GM12873 (cell line): Measurements from ENCODE around the gene NCK2.

Source experiments
- TF ChIP-seq, protein P1 (sequence below): IDR thresholded peaks from 2 replicates; pipeline ENCODE4 v1.5.1; 2012; ENCODE audit warnings: low read depth, mild to moderate bottlenecking, moderate library complexity, low read length, control low read depth; ENCODE audit not compliant: insufficient read depth; ENCODE audit errors: missing control alignments

Gene NCK2

DNA sequence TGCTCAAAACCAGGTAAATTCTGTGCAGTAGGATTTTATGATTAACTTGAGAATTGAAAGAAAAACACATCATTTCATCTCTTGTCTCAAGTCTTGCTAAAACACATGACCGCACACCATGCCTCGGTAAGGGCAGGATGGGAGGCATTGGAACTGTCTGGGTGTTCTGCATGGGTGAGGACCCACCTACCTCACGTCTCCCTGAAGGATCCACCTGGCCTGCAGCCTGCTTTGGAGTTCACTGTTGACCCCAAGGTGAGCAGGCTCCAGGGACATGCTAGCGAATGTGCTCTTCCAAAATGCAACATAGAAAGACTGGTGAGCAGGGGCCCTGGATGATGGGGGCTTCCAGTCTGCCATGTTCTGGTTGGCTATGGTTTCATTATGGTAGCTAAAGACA, 131.5 kb downstream of the NCK2 start:
- TF ChIP-seq, protein P1, sequence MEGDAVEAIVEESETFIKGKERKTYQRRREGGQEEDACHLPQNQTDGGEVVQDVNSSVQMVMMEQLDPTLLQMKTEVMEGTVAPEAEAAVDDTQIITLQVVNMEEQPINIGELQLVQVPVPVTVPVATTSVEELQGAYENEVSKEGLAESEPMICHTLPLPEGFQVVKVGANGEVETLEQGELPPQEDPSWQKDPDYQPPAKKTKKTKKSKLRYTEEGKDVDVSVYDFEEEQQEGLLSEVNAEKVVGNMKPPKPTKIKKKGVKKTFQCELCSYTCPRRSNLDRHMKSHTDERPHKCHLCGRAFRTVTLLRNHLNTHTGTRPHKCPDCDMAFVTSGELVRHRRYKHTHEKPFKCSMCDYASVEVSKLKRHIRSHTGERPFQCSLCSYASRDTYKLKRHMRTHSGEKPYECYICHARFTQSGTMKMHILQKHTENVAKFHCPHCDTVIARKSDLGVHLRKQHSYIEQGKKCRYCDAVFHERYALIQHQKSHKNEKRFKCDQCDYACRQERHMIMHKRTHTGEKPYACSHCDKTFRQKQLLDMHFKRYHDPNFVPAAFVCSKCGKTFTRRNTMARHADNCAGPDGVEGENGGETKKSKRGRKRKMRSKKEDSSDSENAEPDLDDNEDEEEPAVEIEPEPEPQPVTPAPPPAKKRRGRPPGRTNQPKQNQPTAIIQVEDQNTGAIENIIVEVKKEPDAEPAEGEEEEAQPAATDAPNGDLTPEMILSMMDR, result no peak

DNA sequence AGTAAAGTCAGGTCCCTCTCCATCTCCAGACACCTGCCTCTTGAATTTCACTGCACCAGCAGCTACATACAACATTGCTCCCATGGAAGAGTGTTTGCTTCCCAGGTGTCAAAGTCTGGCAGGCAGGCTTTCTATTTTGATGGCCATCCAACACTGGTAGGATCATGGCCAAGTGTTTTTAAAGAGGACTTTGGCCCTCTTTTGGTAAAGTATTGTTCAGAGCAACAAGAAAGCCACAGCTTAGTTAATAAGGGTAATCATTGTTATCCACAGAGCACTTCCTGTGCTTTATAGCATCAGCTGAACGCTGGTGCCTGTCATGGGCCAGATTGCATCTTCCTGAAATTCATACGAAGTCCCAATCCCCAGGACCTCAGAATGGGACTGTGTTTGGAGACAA, 133.2 kb downstream of the NCK2 start:
- TF ChIP-seq, protein P1, result no peak

DNA sequence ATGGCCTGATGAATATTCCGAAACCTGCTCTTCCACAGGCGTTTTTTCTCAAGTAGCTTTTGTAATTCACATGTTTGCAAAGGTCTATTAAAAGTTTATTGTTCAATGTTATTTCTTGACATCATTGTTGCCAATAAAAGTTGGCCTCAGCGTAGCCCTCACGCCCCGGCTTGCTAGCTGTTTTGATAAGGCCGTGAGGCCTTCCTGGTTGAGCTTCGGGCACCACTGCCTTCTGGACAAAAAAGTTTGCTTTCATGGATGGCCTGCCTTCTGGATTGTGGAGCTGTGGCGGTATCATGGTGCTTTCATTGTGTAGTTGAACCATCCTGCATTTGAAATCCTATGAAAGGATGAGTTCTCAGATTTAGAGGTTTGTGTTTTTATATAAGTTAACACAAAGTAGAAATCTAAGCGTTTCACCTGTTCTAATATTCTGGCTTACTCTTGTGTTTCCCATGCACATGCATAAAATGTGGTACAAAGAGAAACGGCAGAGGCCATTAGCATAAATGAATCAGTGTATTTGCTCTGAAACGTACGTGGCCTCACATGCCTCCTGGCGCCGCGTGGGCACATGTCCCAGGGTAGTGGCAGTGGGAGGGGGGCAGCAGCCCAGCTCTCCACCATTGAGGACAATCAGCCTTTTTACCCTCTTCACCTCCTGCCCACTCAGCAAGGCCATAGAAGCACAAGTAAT, 134.5 kb downstream of the NCK2 start:
- TF ChIP-seq, protein P1, result no peak

DNA sequence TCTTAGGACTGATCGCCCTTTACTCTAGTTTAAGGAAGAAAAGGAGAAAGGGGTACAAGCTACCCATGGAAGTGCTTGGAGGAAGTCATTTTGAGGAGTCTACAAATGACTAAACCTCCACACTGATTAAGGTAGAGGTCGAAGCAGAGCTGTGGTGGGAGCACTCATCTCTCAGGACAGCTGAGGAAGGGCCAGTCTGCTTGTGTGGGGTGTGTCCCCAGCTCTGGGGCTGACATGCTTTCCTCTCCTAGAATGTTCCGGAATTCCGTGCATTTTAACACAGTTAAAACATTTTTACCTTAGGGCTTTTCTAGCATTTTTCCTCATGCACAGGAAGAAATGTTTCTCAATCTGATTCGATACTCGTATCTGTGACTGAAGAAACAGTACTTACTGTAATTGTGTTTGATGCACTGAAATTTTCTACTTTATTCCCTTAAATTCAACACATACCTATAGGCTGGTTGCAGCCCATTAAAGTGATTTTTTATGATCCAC, 135.1 kb downstream of the NCK2 start:
- TF ChIP-seq, protein P1, result no peak

DNA sequence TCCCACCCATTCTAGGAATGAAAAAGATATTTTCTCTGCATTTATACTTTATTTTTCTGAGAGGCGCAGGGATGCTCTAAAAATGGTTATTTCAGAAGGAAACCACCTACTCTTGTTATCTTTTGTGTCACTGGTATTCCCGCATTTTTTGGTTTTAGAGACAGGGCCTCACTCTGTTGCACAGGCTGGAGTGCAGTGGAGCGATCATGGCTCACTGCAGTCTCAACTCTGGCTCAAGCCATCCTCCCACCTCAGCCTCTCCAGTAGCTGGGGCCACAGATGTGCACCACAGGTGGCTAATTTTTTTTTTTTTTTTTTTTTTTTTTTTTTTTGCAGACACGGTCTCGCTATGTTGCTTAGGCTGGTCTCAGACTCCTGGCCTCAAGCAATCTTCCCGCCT, 135.9 kb downstream of the NCK2 start:
- TF ChIP-seq, protein P1, result no peak

DNA sequence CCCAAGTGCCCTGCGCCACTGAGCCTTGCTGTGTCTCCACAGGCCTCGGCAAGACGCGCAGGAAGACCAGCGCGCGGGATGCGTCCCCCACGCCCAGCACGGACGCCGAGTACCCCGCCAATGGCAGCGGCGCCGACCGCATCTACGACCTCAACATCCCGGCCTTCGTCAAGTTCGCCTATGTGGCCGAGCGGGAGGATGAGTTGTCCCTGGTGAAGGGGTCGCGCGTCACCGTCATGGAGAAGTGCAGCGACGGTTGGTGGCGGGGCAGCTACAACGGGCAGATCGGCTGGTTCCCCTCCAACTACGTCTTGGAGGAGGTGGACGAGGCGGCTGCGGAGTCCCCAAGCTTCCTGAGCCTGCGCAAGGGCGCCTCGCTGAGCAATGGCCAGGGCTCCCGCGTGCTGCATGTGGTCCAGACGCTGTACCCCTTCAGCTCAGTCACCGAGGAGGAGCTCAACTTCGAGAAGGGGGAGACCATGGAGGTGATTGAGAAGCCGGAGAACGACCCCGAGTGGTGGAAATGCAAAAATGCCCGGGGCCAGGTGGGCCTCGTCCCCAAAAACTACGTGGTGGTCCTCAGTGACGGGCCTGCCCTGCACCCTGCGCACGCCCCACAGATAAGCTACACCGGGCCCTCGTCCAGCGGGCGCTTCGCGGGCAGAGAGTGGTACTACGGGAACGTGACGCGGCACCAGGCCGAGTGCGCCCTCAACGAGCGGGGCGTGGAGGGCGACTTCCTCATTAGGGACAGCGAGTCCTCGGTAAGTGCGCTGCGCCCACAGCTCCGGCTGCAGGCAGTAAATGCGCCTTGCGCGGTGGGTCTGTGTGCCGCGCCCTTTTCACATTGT, 136.8 kb downstream of the NCK2 start:
- TF ChIP-seq, protein P1, result no peak

DNA sequence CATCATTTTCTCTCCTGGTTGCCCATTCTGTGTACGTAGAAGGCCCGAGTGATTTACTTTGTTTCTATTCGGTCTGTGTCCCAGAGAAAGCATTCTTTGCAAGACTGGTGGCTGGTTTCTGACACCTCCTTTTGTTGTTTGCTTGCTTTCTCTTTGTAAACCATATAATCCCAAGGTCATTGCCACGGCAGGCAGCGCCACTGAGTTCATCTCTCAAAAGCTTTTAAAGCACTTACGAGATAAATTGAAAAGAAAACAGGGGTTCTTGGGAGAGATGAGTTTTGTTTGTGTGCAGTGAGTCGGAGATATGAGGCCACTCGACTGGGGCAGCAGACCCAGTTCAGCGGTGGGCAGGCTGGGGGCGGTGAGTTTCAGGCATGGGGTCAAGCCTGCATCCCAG, 137.6 kb downstream of the NCK2 start:
- TF ChIP-seq, protein P1, result no peak
